Liver (tissue), 9 donors: ENCODE data around the gene IGSF1. TPM values are rescaled to one million over a fixed set of nuclear protein-coding genes. Genes with fewer than 3 reads are reported as not detected.

Experiments
- DNase-seq: peaks from one replicate; pipeline ENCODE4 v3.0.0-alpha.2; 2017; ENCODE audit warnings: low spot score
- H3K27ac ChIP-seq, 2 donors: one replicate each; pipeline ENCODE4 v1.7.0; 2013; ENCODE audit warnings: inconsistent platforms in 2 of 2, low read length in 2 of 2, control low read depth in 1 of 2, low read depth in 1 of 2, mild to moderate bottlenecking in 1 of 2
- H3K27me3 ChIP-seq, 4 donors: one replicate each; pipeline versions ENCODE4 v1.6.1 to v1.7.0; 2013; ENCODE audit warnings: low read length in 3 of 4, inconsistent platforms in 1 of 4, mild to moderate bottlenecking in 1 of 4, moderate library complexity in 1 of 4; ENCODE audit not compliant: control insufficient read depth in 4 of 4, insufficient read depth in 4 of 4
- H3K36me3 ChIP-seq, 4 donors: one replicate each; pipeline versions ENCODE4 v1.6.1 to v1.7.0; 2013; ENCODE audit warnings: low read length in 3 of 4, mild to moderate bottlenecking in 3 of 4, low read depth in 1 of 4, moderate library complexity in 1 of 4; ENCODE audit not compliant: control insufficient read depth in 4 of 4, insufficient read depth in 3 of 4
- H3K4me1 ChIP-seq, 4 donors: one replicate each; pipeline versions ENCODE4 v1.6.1 to v1.7.0; 2013; ENCODE audit warnings: low read length in 3 of 4, mild to moderate bottlenecking in 3 of 4, moderate library complexity in 1 of 4; ENCODE audit not compliant: control insufficient read depth in 4 of 4, insufficient read depth in 4 of 4
- H3K4me3 ChIP-seq, 3 donors: one replicate each; pipeline versions ENCODE4 v1.6.1 to v1.7.0; 2013; ENCODE audit warnings: low read length in 3 of 3, control low read depth in 1 of 3, low read depth in 1 of 3, mild to moderate bottlenecking in 1 of 3
- H3K9ac ChIP-seq, 2 donors: one replicate each; pipeline ENCODE4 v1.7.0; 2013; ENCODE audit warnings: low read length in 2 of 2, mild to moderate bottlenecking in 2 of 2, moderate library complexity in 2 of 2, control low read depth in 1 of 2, low read depth in 1 of 2
- H3K9me3 ChIP-seq, 4 donors: one replicate each; pipeline versions ENCODE4 v1.6.1 to v1.7.0; 2013; ENCODE audit warnings: low read length in 3 of 4; ENCODE audit not compliant: control insufficient read depth in 4 of 4
- CTCF ChIP-seq: fragments of 150-350 bp; IDR thresholded peaks from 2 replicates; pipeline ENCODE4 v1.5.1; 2017; ENCODE audit warnings: improper control_type of control experiment, low read depth, low read length; ENCODE audit not compliant: missing input control
- FOXA2 ChIP-seq: IDR thresholded peaks from 2 replicates; pipeline ENCODE4 v1.6.1; 2016; ENCODE audit warnings: antibody characterized with exemption
- HNF4G ChIP-seq: IDR thresholded peaks from 2 replicates; pipeline ENCODE4 v1.6.1; 2016; ENCODE audit warnings: antibody characterized with exemption
- JUND ChIP-seq, 2 donors: IDR thresholded peaks; 2 replicates each; pipeline ENCODE4 v1.6.1; 2016; ENCODE audit warnings: antibody characterized with exemption in 2 of 2
- MAX ChIP-seq: IDR thresholded peaks from 2 replicates; pipeline ENCODE4 v1.6.1; 2016; ENCODE audit warnings: antibody characterized with exemption
- NR2F2 ChIP-seq: IDR thresholded peaks from 2 replicates; pipeline ENCODE4 v1.6.1; 2016; ENCODE audit warnings: antibody characterized with exemption
- RAD21 ChIP-seq, 2 donors: IDR thresholded peaks; 2 replicates each; pipeline ENCODE4 v1.6.1; 2016; ENCODE audit warnings: antibody characterized with exemption in 2 of 2, mild to moderate bottlenecking in 2 of 2
- RXRA ChIP-seq, 2 donors: IDR thresholded peaks; 2 replicates each; pipeline ENCODE4 v1.6.1; 2017 to 2018; ENCODE audit warnings: antibody characterized with exemption in 2 of 2, mild to moderate bottlenecking in 1 of 2
- YY1 ChIP-seq: IDR thresholded peaks from 2 replicates; pipeline ENCODE4 v1.6.1; 2016; ENCODE audit warnings: antibody characterized with exemption, mild to moderate bottlenecking
- ZBTB33 ChIP-seq: IDR thresholded peaks from 2 replicates; pipeline ENCODE4 v1.6.1; 2016; ENCODE audit warnings: antibody characterized with exemption
- WGBS: extraction: QIAGEN DNeasy Blood & Tissue Kit; methylation state at CpG from one replicate; pipeline ENCODE4 v1.1.7; 2013; 5-methylcytosine and 5-hydroxymethylcytosine counted together
- polyA plus RNA-seq, 2 donors: library from polyadenylated mRNA; stranded (reverse) in 1 of 2; unstranded in 1 of 2; fragments of 200-250 nt in 1 of 2; fragments of >200 nt in 1 of 2; fragmentation: Nextera tagmentation in 1 of 2; extraction: Ambion mirVana in 1 of 2; gene quantifications; one replicate each; pipeline versions ENCODE4 v1.2.1 to v1.2.3, GENCODE V29; 2013 to 2015
- total RNA-seq, 2 donors: library from RNA; depleted of rRNA; stranded (reverse); fragments of >200 nt; gene quantifications; one replicate each; pipeline ENCODE4 v1.2.3, GENCODE V29; 2014
- TF ChIP-seq, protein P1 (sequence below): IDR thresholded peaks from 2 replicates; pipeline ENCODE4 v1.6.1; 2016; ENCODE audit warnings: antibody characterized with exemption, mild to moderate bottlenecking
- donor health status: healthy.
- donor health status: healthy.
- donor health status: healthy.
- donor health status: healthy.
- donor health status: healthy.

The IGSF1 gene
- total and polyA plus RNA-seq, 4 donors: 0.15 to 50.7 (median 0.19) TPM

DNA sequence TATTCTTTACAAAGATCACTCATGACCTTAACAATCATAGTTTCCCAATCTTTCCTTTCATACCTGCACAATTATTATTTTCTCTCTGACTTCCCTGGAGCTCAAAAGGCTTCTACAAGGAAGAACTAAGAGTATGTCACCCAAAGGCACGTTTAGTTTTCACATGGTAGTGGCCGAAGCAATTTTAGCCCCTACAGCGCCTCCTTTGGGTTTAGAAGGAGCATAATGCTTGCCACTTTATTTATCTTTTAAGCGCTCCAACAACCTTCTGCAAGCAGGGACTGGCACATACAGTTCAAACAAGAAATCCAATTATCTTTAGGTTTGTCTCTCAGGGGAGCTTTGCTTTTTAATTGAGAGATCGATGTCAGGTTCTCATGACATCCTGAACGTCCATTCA, 42.0 kb upstream of the IGSF1 start:
- Histone ChIP-seq H3K27ac (no peak overlapping the region), H3K9ac (no peak overlapping the region), H3K27me3 (no peaks in the 10 kb centered on the region), H3K36me3 (no peaks in the 10 kb centered on the region), H3K9me3 (no peaks in the 10 kb centered on the region), H3K4me1 (no peaks in the 10 kb centered on the region), H3K4me3 (no peak overlapping the region)
- WGBS: 74% methylated on average over 6 of the region's 6 CpGs
- DNase-seq: no peak
- TF ChIP-seq NR2F2: no peak
- TF ChIP-seq CTCF: no peak

GRCh38 chrX:131330735-131331134, 41.6 kb upstream of the IGSF1 start:
- Histone ChIP-seq H3K4me3 (no peak overlapping the region), H3K36me3 (no peaks in the 10 kb centered on the region), H3K4me1 (no peaks in the 10 kb centered on the region), H3K27me3 (no peaks in the 10 kb centered on the region), H3K9ac (no peak overlapping the region), H3K9me3 (no peaks in the 10 kb centered on the region), H3K27ac (no peak overlapping the region)
- 81% methylated on average over 3 of the region's 3 CpGs for WGBS
- TF ChIP-seq FOXA2: no peak
- TF ChIP-seq, protein P1, sequence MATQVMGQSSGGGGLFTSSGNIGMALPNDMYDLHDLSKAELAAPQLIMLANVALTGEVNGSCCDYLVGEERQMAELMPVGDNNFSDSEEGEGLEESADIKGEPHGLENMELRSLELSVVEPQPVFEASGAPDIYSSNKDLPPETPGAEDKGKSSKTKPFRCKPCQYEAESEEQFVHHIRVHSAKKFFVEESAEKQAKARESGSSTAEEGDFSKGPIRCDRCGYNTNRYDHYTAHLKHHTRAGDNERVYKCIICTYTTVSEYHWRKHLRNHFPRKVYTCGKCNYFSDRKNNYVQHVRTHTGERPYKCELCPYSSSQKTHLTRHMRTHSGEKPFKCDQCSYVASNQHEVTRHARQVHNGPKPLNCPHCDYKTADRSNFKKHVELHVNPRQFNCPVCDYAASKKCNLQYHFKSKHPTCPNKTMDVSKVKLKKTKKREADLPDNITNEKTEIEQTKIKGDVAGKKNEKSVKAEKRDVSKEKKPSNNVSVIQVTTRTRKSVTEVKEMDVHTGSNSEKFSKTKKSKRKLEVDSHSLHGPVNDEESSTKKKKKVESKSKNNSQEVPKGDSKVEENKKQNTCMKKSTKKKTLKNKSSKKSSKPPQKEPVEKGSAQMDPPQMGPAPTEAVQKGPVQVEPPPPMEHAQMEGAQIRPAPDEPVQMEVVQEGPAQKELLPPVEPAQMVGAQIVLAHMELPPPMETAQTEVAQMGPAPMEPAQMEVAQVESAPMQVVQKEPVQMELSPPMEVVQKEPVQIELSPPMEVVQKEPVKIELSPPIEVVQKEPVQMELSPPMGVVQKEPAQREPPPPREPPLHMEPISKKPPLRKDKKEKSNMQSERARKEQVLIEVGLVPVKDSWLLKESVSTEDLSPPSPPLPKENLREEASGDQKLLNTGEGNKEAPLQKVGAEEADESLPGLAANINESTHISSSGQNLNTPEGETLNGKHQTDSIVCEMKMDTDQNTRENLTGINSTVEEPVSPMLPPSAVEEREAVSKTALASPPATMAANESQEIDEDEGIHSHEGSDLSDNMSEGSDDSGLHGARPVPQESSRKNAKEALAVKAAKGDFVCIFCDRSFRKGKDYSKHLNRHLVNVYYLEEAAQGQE: no peak
- TF ChIP-seq JUND (IDR thresholded peaks at IDR 0.05): no peak
- no peak for TF ChIP-seq ZBTB33
- no peak for TF ChIP-seq HNF4G
- no peak for TF ChIP-seq RAD21 (IDR thresholded peaks at IDR 0.05)
- no peak for TF ChIP-seq MAX
- no peak for TF ChIP-seq RXRA (IDR thresholded peaks at IDR 0.05)
- no peak for TF ChIP-seq YY1
- no peak for TF ChIP-seq CTCF
- DNase-seq: no peak
